Small intestine (tissue), 7 donors: ENCODE measurements around the gene SSTR1. TPM values are rescaled to one million over a fixed set of nuclear protein-coding genes. Genes with fewer than 3 reads are reported as not detected.

ENCODE experiments used
- DNase-seq, 2 donors: peaks; one replicate each; pipeline versions ENCODE4 v3.0.0 to v3.0.0-alpha.2; 2013
- FAIRE-seq: peaks from 2 replicates; lab custom pipeline; 2012; peaks lifted over from hg19 to GRCh38; lab: Jason Lieb, UNC
- H3K27ac ChIP-seq, 3 donors: one replicate each; pipeline ENCODE4 v1.5.1; 2013; ENCODE audit warnings: low read length in 2 of 3, mild to moderate bottlenecking in 2 of 3, control low read depth in 1 of 3, inconsistent platforms in 1 of 3, low read depth in 1 of 3, moderate library complexity in 1 of 3
- H3K27me3 ChIP-seq, 3 donors: one replicate each; pipeline ENCODE4 v1.6.1; 2013; ENCODE audit warnings: low read length in 3 of 3, inconsistent platforms in 1 of 3; ENCODE audit not compliant: control insufficient read depth in 3 of 3, insufficient read depth in 3 of 3
- H3K36me3 ChIP-seq, 3 donors: one replicate each; pipeline ENCODE4 v1.6.1; 2013; ENCODE audit warnings: low read length in 3 of 3, inconsistent platforms in 1 of 3, low read depth in 1 of 3, mild to moderate bottlenecking in 1 of 3, moderate library complexity in 1 of 3; ENCODE audit not compliant: control insufficient read depth in 3 of 3, insufficient read depth in 2 of 3
- H3K4me1 ChIP-seq, 3 donors: one replicate each; pipeline ENCODE4 v1.6.1; 2013; ENCODE audit warnings: low read length in 2 of 3, inconsistent platforms in 1 of 3, low read depth in 1 of 3, mild to moderate bottlenecking in 1 of 3, moderate library complexity in 1 of 3; ENCODE audit not compliant: control insufficient read depth in 3 of 3, insufficient read depth in 2 of 3
- H3K4me3 ChIP-seq, 3 donors: one replicate each; pipeline ENCODE4 v1.5.1; 2013; ENCODE audit warnings: low read length in 3 of 3, control low read depth in 1 of 3, inconsistent platforms in 1 of 3, low read depth in 1 of 3, mild to moderate bottlenecking in 1 of 3, moderate library complexity in 1 of 3
- H3K9me3 ChIP-seq, 2 donors: one replicate each; pipeline ENCODE4 v1.6.1; 2013; ENCODE audit warnings: low read depth in 1 of 2, low read length in 1 of 2; ENCODE audit not compliant: control insufficient read depth in 2 of 2, insufficient read depth in 1 of 2
- WGBS, 3 donors: extraction: QIAGEN DNeasy Blood & Tissue Kit; methylation state at CpG; one replicate each; pipeline ENCODE4 v1.1.7; 2013; 5-methylcytosine and 5-hydroxymethylcytosine counted together
- polyA plus RNA-seq, 4 donors: library from polyadenylated mRNA; stranded (reverse) in 3 of 4; unstranded in 1 of 4; fragments of 200-250 nt in 3 of 4; fragments of 120-200 nt in 1 of 4; gene quantifications; one replicate each; pipeline versions ENCODE4 v1.2.1 to v1.2.3, GENCODE V29; 2013
- donor health status: healthy with polysubstance abuse.
- donor health status: control.
- donor health status: control.
- donor health status: Bipolar disorder and iron deficiency.
- donor health status: healthy.

SSTR1 gene
- polyA plus RNA-seq, 4 donors: 7.8 to 32.7 (median 9.9) TPM

- Histone ChIP-seq H3K27me3 (no peaks in the 10 kb centered on the region), H3K4me1 (no peaks in the 10 kb centered on the region), H3K36me3 (no peaks in the 10 kb centered on the region), H3K27ac (no peak overlapping the region), H3K9me3 (peaks cover 0 to 3% of the 10 kb centered on the region in 2 donors), H3K4me3 (no peak overlapping the region)
- 63 to 80% (median 67%) methylated on average over 4 of the region's 4 CpGs for WGBS, 3 donors
- FAIRE-seq (no peak), DNase-seq (no peak)
Observed at GRCh38 chr14:38198425-38198824, 9.3 kb upstream of the SSTR1 start.

- peaks cover 0 to 3% of the 10 kb centered on the region in 2 donors for H3K9me3 ChIP-seq
- WGBS, 3 donors: 83 to 92% (median 85%) methylated on average over 9 of the region's 9 CpGs
- no peak for FAIRE-seq
- no peaks in the 10 kb centered on the region for H3K4me1 ChIP-seq
- DNase-seq: no peak
- H3K27ac ChIP-seq: no peak overlapping the region
- H3K36me3 ChIP-seq: no peaks in the 10 kb centered on the region
- H3K27me3 ChIP-seq: no peaks in the 10 kb centered on the region
- H3K4me3 ChIP-seq: no peak overlapping the region
Observed at GRCh38 chr14:38199076-38199475, 8.6 kb upstream of the SSTR1 start.

GRCh38 chr14:38199739-38200138 lies 8.0 kb upstream of the SSTR1 start:
- H3K4me1 ChIP-seq: no peaks in the 10 kb centered on the region
- FAIRE-seq (no peak), DNase-seq (peak in 1 of 2 donors; percentile 64)
- H3K36me3 ChIP-seq: no peaks in the 10 kb centered on the region
- peaks cover 0 to 3% of the 10 kb centered on the region in 2 donors for H3K9me3 ChIP-seq
- no peak overlapping the region for H3K27ac ChIP-seq
- 20 to 53% (median 25%) methylated on average over 1 of the region's 1 CpG for WGBS, 3 donors
- no peaks in the 10 kb centered on the region for H3K27me3 ChIP-seq
- H3K4me3 ChIP-seq: no peak overlapping the region

- FAIRE-seq (no peak), DNase-seq (peak in 1 of 2 donors; percentile 57)
- H3K36me3 ChIP-seq: no peaks in the 10 kb centered on the region
- peaks cover 0 to 6% of the 10 kb centered on the region in 2 donors for H3K9me3 ChIP-seq
- 78 to 88% (median 85%) methylated on average over 5 of the region's 5 CpGs for WGBS, 3 donors
- no peak overlapping the region for H3K27ac ChIP-seq
- H3K4me3 ChIP-seq: no peak overlapping the region
- no peaks in the 10 kb centered on the region for H3K4me1 ChIP-seq
- H3K27me3 ChIP-seq: no peaks in the 10 kb centered on the region
Observed at GRCh38 chr14:38201137-38201828, 6.4 kb upstream of the SSTR1 start.

GRCh38 chr14:38202444-38203191 lies 5.1 kb upstream of the SSTR1 start:
- H3K36me3 ChIP-seq: no peaks in the 10 kb centered on the region
- DNase-seq (no peak), FAIRE-seq (no peak)
- 72 to 81% (median 77%) methylated on average over 5 of the region's 5 CpGs for WGBS, 3 donors
- no peak overlapping the region for H3K27ac ChIP-seq
- H3K27me3 ChIP-seq: no peaks in the 10 kb centered on the region
- peaks cover 0 to 3% (median 0%) of the 10 kb centered on the region in 3 donors for H3K4me1 ChIP-seq
- H3K4me3 ChIP-seq: no peak overlapping the region
- peaks cover 0 to 6% of the 10 kb centered on the region in 2 donors for H3K9me3 ChIP-seq

- DNase-seq: no peak
- Histone ChIP-seq H3K27ac (no peak overlapping the region), H3K4me1 (peaks cover 0 to 3% (median 0%) of the 10 kb centered on the region in 3 donors), H3K4me3 (no peak overlapping the region), H3K36me3 (no peaks in the 10 kb centered on the region), H3K27me3 (no peaks in the 10 kb centered on the region), H3K9me3 (peaks cover 0 to 6% of the 10 kb centered on the region in 2 donors)
- WGBS, 3 donors: 52 to 67% (median 59%) methylated on average over 2 of the region's 2 CpGs
- no peak for FAIRE-seq
Observed at GRCh38 chr14:38203929-38204718, 3.6 kb upstream of the SSTR1 start.

GRCh38 chr14:38204719-38205115 lies 3.0 kb upstream of the SSTR1 start:
- H3K36me3 ChIP-seq: no peaks in the 10 kb centered on the region
- no peak overlapping the region for H3K4me3 ChIP-seq
- H3K27me3 ChIP-seq: peaks cover 0 to 1% (median 0%) of the 10 kb centered on the region in 3 donors
- FAIRE-seq (no peak), DNase-seq (no peak)
- peaks cover 0 to 5% (median under 1%) of the 10 kb centered on the region in 3 donors for H3K4me1 ChIP-seq
- no peak overlapping the region for H3K27ac ChIP-seq
- peaks cover 0 to 6% of the 10 kb centered on the region in 2 donors for H3K9me3 ChIP-seq

GRCh38 chr14:38205119-38205813 lies 2.4 kb upstream of the SSTR1 start:
- H3K27ac ChIP-seq: no peak overlapping the region
- no peaks in the 10 kb centered on the region for H3K36me3 ChIP-seq
- no peak overlapping the region for H3K4me3 ChIP-seq
- FAIRE-seq (no peak), DNase-seq (no peak)
- H3K4me1 ChIP-seq: peaks cover 0 to 9% (median 3%) of the 10 kb centered on the region in 3 donors
- peaks cover 0 to 6% of the 10 kb centered on the region in 2 donors for H3K9me3 ChIP-seq
- 84 to 90% (median 84%) methylated on average over 5 of the region's 5 CpGs for WGBS, 3 donors
- peaks cover 0 to 7% (median 0%) of the 10 kb centered on the region in 3 donors for H3K27me3 ChIP-seq
